ENCODE measurements around the gene CDK13. TPM values are rescaled to one million over a fixed set of nuclear protein-coding genes. Genes with fewer than 3 reads are reported as not detected.

The CDK13 gene
- total RNA-seq, 2 donors from 2014 or later: 37.6 to 41.3 TPM

- ATAC-seq (no peak), DNase-seq (ENCODE audit: low spot score in 2 of 2) (no peak)
- Mint-ChIP-seq H3K27ac (no peak overlapping the region), H3K9me3 (no peaks in the 10 kb centered on the region), H3K36me3 (no peaks in the 10 kb centered on the region)
These were observed 12.5 kb upstream of the CDK13 start for GRCh38 chr7:39937366-39938153.

DNA sequence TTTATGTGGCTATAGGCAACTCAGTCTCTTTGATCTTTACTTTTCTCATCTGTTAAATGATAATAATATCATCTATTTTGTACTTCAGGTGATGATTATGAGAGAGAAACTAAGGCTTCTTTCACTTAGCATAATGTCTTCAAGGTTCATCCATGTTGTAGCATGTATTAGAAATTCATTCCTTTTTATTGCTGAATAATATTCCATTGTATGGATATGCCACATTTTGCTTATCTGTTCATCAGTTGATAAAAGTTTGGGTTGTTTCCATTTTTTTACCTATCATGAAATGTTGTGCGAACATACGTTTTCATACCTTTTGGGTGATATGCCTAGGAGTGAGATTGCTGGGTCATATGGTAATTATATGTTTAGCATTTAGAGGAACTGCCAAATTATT lies 7.2 kb upstream of the CDK13 start:
- Mint-ChIP-seq H3K27ac (no peak overlapping the region), H3K9me3 (no peaks in the 10 kb centered on the region), H3K36me3 (no peaks in the 10 kb centered on the region)
- DNase-seq (ENCODE audit: low spot score in 2 of 2): no peak
- no peak for ATAC-seq

GRCh38 chr7:39946693-39947092 lies 3.4 kb upstream of the CDK13 start:
- Mint-ChIP-seq H3K36me3 (peaks cover 9 to 16% of the 10 kb centered on the region in 2 donors), H3K9me3 (no peaks in the 10 kb centered on the region), H3K27ac (peak overlapping the region in 1 of 2 donors; percentile 74)
- ATAC-seq (no peak), DNase-seq (ENCODE audit: low spot score in 2 of 2) (no peak)

DNA sequence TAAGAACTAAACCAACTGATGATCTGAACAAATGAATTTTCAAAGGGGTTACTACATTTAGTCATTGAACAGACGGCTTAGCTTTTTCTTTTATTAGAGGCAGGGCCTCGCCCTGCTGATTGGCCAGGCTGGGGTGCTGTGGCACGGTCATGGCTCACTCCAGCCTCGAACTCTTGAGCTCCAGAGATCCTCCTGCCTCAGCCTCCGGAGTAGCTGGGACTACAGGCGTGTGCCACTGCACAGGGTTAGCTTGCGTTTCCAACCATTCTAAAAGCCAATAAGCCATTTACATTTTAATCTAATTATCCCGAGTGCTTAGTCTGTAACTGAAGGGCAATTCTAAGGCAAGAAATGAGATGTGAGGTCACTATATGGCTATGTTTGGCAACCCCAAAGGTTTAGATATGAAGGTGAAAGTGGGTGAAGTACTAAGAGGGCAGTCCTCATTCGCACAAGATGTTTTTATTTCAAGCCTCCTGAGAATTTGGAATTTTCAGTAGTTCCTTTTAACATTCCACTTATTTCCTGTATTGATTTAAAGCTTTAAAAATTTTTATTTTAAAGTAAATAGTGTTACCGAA lies 1.6 kb upstream of the CDK13 start:
- peak; percentile 10 to 57 for DNase-seq (ENCODE audit: low spot score in 2 of 2)
- Mint-ChIP-seq H3K36me3 (peaks cover 21 to 23% of the 10 kb centered on the region in 2 donors), H3K9me3 (no peaks in the 10 kb centered on the region), H3K27ac (peak overlapping the region; percentile 98 to 100)
- ATAC-seq: no peak

DNA sequence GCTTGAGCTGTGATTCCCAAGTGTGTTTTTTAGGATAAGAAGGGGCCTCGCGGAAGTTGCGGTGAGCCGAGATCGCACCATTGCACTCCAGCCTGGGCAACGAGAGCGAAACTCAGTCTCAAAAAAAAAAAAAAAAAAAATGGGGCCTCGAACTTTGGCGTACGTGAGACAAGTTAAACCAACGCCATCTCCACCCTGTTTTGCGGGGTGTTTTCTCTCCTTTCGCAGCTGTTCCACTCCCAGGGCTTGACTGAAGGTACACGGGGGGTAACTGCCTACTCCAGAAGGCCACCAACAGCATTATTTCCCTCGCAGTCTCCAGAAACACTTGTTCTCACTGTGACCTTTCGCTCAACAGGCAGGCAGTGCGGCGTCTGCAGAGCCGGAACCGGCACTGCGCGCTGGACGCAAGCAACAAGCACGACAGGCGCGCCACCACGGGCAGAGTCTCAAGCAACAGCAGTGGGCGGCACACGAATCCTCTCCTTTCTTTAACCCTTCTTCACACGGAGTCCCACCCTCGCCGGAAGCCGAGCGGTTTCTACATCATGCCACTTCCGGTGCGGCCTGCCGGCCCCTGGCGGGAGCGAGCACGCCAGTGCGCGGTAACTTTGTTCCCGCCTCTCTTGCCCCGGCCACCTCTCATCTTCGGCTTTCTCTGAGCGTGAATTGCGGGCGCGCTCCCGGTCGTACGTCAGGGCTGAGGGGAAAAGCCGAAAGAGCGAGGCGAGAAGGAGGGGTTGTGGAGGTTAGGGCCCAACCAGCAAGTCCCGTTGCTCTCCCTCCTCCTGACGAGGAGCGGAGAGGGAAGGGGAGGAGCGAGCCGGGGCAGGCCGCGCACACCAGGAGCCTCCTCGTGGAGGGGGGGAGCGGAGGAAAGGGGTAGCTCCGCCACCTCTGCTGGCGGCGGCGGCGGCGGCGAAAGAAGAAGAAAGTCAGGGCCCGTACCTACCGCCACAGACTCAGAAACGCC lies 814 bp upstream of the CDK13 start:
- ATAC-seq (peak; percentile 75 to 83), DNase-seq (ENCODE audit: low spot score in 2 of 2) (peak; percentile 95 to 98)
- peaks cover 21 to 23% of the 10 kb centered on the region in 2 donors for H3K36me3 Mint-ChIP-seq

DNA sequence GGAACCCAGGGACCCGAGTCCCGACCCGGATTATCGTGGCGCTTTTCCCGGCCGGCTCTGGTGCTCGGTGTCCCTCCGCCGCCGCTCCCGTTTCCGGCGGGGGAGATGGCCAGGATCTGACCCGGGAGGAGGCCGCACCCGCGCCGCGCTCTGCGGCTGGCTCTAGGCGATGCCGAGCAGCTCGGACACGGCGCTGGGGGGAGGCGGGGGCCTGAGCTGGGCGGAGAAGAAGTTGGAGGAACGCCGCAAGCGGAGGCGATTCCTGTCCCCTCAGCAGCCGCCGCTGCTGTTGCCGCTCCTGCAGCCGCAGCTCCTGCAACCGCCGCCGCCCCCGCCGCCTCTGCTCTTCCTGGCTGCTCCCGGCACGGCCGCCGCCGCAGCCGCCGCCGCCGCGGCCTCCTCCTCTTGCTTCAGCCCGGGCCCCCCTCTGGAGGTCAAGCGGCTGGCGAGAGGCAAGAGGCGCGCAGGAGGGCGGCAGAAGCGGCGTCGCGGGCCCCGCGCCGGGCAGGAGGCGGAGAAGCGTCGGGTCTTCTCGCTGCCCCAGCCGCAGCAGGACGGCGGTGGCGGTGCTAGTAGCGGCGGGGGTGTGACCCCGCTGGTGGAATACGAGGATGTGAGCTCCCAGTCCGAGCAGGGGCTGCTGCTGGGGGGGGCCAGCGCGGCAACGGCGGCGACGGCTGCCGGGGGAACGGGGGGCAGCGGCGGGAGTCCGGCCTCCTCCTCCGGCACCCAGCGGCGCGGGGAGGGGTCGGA lies 593 bp downstream of the CDK13 start:
- DNase-seq (ENCODE audit: low spot score in 2 of 2): peak in 1 of 2 donors; percentile 37
- peak overlapping the region; percentile 79 to 98 for H3K27ac Mint-ChIP-seq
- no peaks in the 10 kb centered on the region for H3K9me3 Mint-ChIP-seq
- ATAC-seq: peak in 1 of 2 donors; percentile 1
- H3K36me3 Mint-ChIP-seq: peaks cover 21 to 23% of the 10 kb centered on the region in 2 donors

More for the DNA sequence above, 814 bp upstream of the CDK13 start:
- no peaks in the 10 kb centered on the region for H3K9me3 Mint-ChIP-seq
- H3K27ac Mint-ChIP-seq: peak overlapping the region; percentile 98 to 100

- Mint-ChIP-seq H3K36me3 (peaks cover 21 to 23% of the 10 kb centered on the region in 2 donors), H3K27ac (peak overlapping the region; percentile 98 to 99), H3K9me3 (no peaks in the 10 kb centered on the region)
- ATAC-seq (peak; percentile 4 to 26), DNase-seq (ENCODE audit: low spot score in 2 of 2) (peak; percentile 66 to 73)
These were observed 1.5 kb downstream of the CDK13 start for GRCh38 chr7:39951226-39952194.

- Mint-ChIP-seq H3K27ac (peak overlapping the region; percentile 98 to 99), H3K9me3 (no peaks in the 10 kb centered on the region), H3K36me3 (peaks cover 23 to 28% of the 10 kb centered on the region in 2 donors)
- ATAC-seq: no peak
- DNase-seq (ENCODE audit: low spot score in 2 of 2): no peak
These were observed 2.3 kb downstream of the CDK13 start for GRCh38 chr7:39952374-39952773.

DNA sequence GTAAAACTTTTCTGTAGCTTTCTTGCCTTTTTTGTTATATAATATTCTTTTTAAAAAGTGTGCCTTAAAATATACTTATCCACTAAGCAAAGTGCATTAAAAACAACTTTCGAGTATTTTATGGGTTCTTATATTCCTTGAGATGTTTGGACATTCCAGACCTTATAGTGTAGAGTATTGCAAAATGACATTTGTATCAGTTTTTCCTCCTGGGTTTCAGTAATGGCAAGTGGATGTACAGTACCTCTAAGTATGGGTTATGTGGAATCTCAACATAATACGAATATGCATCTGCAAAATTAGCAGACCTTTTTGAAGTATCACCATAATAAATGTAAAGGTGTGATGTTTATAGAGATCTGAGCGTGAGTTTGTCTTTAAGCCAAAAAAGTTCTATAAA lies 2.7 kb downstream of the CDK13 start:
- H3K27ac Mint-ChIP-seq: peak overlapping the region; percentile 70 to 98
- ATAC-seq (no peak), DNase-seq (ENCODE audit: low spot score in 2 of 2) (no peak)
- H3K9me3 Mint-ChIP-seq: no peaks in the 10 kb centered on the region
- H3K36me3 Mint-ChIP-seq: peaks cover 23 to 29% of the 10 kb centered on the region in 2 donors

GRCh38 chr7:39954694-39955093 lies 4.6 kb downstream of the CDK13 start:
- DNase-seq (ENCODE audit: low spot score in 2 of 2): no peak
- no peak overlapping the region for H3K27ac Mint-ChIP-seq
- no peaks in the 10 kb centered on the region for H3K9me3 Mint-ChIP-seq
- ATAC-seq: no peak
- peaks cover 9 to 22% of the 10 kb centered on the region in 2 donors for H3K36me3 Mint-ChIP-seq

DNA sequence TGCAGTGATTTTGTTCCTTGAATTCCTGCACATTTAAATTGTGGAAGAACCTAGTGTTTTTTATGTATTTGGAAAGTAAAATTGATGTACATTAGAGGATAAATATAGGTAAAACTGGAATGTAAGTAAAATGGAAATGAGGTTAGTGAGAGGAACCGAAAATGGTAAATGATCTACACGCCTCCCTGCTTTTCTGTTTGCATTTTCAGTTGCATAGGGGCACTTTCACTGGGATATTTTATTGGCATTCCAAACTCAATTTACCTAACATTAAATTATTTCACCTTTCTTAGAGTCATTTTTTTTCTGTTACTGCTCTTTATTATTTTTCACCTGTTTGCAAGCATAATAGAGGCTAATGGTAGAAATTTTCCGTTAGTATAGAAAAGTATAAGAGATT lies 8.0 kb downstream of the CDK13 start:
- H3K9me3 Mint-ChIP-seq: peaks cover 3 to 5% of the 10 kb centered on the region in 2 donors
- peaks cover 5 to 26% of the 10 kb centered on the region in 2 donors for H3K36me3 Mint-ChIP-seq
- DNase-seq (ENCODE audit: low spot score in 2 of 2): no peak
- no peak overlapping the region for H3K27ac Mint-ChIP-seq
- ATAC-seq: no peak

GRCh38 chr7:39967406-39968161 lies 17.5 kb downstream of the CDK13 start:
- no peak for ATAC-seq
- H3K36me3 Mint-ChIP-seq: peaks cover 0 to 24% of the 10 kb centered on the region in 2 donors
- H3K27ac Mint-ChIP-seq: no peak overlapping the region
- DNase-seq (ENCODE audit: low spot score in 2 of 2): no peak
- H3K9me3 Mint-ChIP-seq: peaks cover 0 to 8% of the 10 kb centered on the region in 2 donors

DNA sequence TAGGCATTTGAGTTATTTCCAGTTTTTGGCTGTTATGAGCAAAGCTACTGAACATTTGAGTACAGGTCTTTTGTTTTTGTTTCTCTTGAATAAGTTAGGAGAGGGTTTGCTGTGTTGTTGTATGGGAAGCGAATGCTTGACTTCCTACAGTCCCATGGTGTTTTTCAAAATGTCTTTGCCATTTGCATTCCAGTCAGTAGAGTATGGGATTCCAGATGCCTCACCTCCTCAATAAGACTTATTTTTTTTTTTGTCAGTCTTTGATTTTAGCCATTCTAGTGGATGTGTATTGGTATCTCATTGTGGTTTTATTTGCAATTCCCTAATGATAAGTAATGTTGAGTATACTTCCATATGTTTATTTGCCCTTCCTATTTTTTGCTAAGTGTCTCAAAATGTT lies 19.4 kb downstream of the CDK13 start:
- Mint-ChIP-seq H3K9me3 (peaks cover 0 to 8% of the 10 kb centered on the region in 2 donors), H3K27ac (peak overlapping the region; percentile 22 to 67)
- ATAC-seq: no peak

GRCh38 chr7:39971924-39972323 lies 21.9 kb downstream of the CDK13 start:
- DNase-seq (ENCODE audit: low spot score in 2 of 2) (no peak), ATAC-seq (no peak)
- Mint-ChIP-seq H3K9me3 (no peaks in the 10 kb centered on the region), H3K27ac (no peak overlapping the region), H3K36me3 (peaks cover 0 to 11% of the 10 kb centered on the region in 2 donors)

More for the DNA sequence above, 19.4 kb downstream of the CDK13 start:
- H3K36me3 Mint-ChIP-seq: peaks cover 0 to 22% of the 10 kb centered on the region in 2 donors
- DNase-seq (ENCODE audit: low spot score in 2 of 2): no peak

All from activated naive CD4-positive, alpha-beta T cell treated with anti-CD3 and anti-CD28 coated beads, Interleukin-2, amount 50 U/mL, for 72 hours (primary cell).